WI38 (cell line): ENCODE results near the gene GPR84.
A peak's percentile ranks its signal among the peaks of the same experiment; 100 is the strongest.

ENCODE experiments used
- H3K4me3 ChIP-seq: 2 replicates; pipeline ENCODE4 v1.5.1; 2011; ENCODE audit warnings: low read depth, mild to moderate bottlenecking, control low read depth, low read length
- CTCF ChIP-seq: IDR thresholded peaks from 2 replicates; pipeline ENCODE4 v1.5.1; 2012; ENCODE audit warnings: low read depth, mild to moderate bottlenecking, control low read depth, low read length

The GPR84 gene

GRCh38 chr12:54374562-54375258 lies 10.4 kb upstream of the GPR84 start:
- H3K4me3 ChIP-seq, result no peak overlapping the region
- TF ChIP-seq CTCF, result no peak

- TF ChIP-seq CTCF, result no peak
- no peak overlapping the region for H3K4me3 ChIP-seq
These were observed 9.6 kb upstream of the GPR84 start for GRCh38 chr12:54373649-54374561.

GRCh38 chr12:54372113-54372806 lies 8.0 kb upstream of the GPR84 start:
- no peak overlapping the region for H3K4me3 ChIP-seq
- no peak for TF ChIP-seq CTCF

DNA sequence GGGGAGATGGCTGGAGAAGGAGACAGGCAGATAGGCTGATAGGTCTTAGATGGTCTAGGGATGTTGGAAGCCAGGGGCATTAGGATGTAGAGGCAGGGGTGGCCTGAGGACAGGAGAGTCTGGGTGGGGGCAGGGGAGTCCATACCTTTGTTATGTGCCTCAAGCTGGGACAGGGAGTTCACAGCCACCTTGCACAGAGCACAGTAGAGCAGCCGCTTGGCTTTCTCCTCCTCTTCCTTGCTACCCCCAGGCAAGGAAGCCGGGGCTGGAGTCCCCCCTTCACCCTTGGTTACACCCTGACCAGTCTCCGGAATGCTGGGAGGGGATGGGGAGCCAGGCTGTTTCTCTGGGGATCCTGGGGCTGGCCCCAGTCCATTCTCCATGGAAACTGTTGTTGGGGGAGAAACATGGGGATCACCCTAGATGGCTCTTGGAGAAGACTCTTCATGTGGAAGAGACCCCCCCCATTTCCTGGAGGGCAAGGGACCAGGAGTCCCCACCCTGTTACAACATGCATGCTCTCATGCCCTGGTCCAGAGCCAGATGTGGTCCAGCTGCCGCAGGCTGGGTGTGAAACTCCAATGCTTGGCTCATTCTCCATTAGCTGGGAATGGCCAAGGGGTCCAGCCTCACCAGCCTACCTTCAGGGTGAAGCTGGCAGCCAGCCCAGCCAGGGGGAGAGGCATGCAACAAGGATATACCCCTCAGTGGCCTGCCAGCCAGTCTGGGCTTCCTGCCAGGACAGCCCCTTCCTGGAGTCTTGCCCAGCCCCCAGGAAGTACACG lies 7.2 kb upstream of the GPR84 start:
- no peak overlapping the region for H3K4me3 ChIP-seq
- no peak for TF ChIP-seq CTCF

- H3K4me3 ChIP-seq, result 0 out of 2 replicates have a peak overlapping the region, but pooled peaks have one; percentile 17
- TF ChIP-seq CTCF, result peak; percentile 84
These were observed 6.0 kb upstream of the GPR84 start for GRCh38 chr12:54370171-54370730.

GRCh38 chr12:54369597-54370131 lies 5.4 kb upstream of the GPR84 start:
- no peak overlapping the region for H3K4me3 ChIP-seq
- TF ChIP-seq CTCF, result no peak
